Caki2 (cell line): ENCODE results near the gene CALCR. TPM values are rescaled to one million over a fixed set of nuclear protein-coding genes. Genes with fewer than 3 reads are reported as not detected.
"Not testable (repeated sequence)": the region's sequence is repeated elsewhere in the genome, so short reads cannot be mapped to it uniquely, and the experiment has no call there.

Experiments
- DNase-seq: peaks from one replicate; pipeline ENCODE4 v3.0.0-alpha.2; 2015; ENCODE audit warnings: low read depth
- in situ Hi-C: cut with HindIII; loops from 2 replicates; pipeline ENCODE4 v1.10.0; 2016; ENCODE audit warnings: low sequenced_read_pairs, low pct_unique_long_range_greater_than_20kb, mixed read lengths
- total RNA-seq: library from RNA; depleted of rRNA; stranded (reverse); fragments of >200 nt; shearing (Covaris generic); gene quantifications from 2 replicates; pipeline ENCODE4 v1.2.3, GENCODE V29; 2014; ENCODE audit warnings: low replicate concordance

Gene CALCR
- total RNA-seq, 1 experiment from 2014 or later = 0.57 TPM

GRCh38 chr7:93566876-93567275, 7.6 kb downstream of the CALCR start:
- in situ Hi-C loops = no loop called here
- no peak for DNase-seq

- in situ Hi-C loops = no loop called here
- DNase-seq = no peak
Measured at GRCh38 chr7:93563584-93563983, 10.9 kb downstream of the CALCR start.

- no peak for DNase-seq
- in situ Hi-C loops = no loop called here
Measured at GRCh38 chr7:93562936-93563335, 11.6 kb downstream of the CALCR start.

GRCh38 chr7:93562106-93562505, 12.4 kb downstream of the CALCR start:
- DNase-seq = no peak
- in situ Hi-C loops = no loop called here

GRCh38 chr7:93559639-93560491, 14.7 kb downstream of the CALCR start:
- in situ Hi-C loops = no loop called here
- DNase-seq = no peak

GRCh38 chr7:93558705-93559614, 15.6 kb downstream of the CALCR start:
- DNase-seq = peak; percentile 33
- in situ Hi-C loops = no loop called here

GRCh38 chr7:93551931-93552330, 22.6 kb downstream of the CALCR start:
- DNase-seq = no peak
- in situ Hi-C loops = no loop called here

GRCh38 chr7:93551063-93551895, 23.2 kb downstream of the CALCR start:
- in situ Hi-C loops = no loop called here
- DNase-seq = peak; percentile 13

- in situ Hi-C loops = no loop called here
- no peak for DNase-seq
Measured at GRCh38 chr7:93547716-93548115, 26.8 kb downstream of the CALCR start.

- in situ Hi-C loops = no loop called here
- DNase-seq = no peak
Measured at GRCh38 chr7:93544691-93545090, 29.8 kb downstream of the CALCR start.

- in situ Hi-C loops = no loop called here
- DNase-seq = no peak
Measured at GRCh38 chr7:93538061-93538460, 36.5 kb downstream of the CALCR start.

GRCh38 chr7:93535616-93536015, 38.9 kb downstream of the CALCR start:
- in situ Hi-C loops = no loop called here
- no peak for DNase-seq

- no peak for DNase-seq
- in situ Hi-C loops = no loop called here
Measured at GRCh38 chr7:93530701-93531100, 43.8 kb downstream of the CALCR start.

GRCh38 chr7:93516834-93517233, 57.7 kb downstream of the CALCR start:
- in situ Hi-C loops = no loop called here
- DNase-seq = no peak

GRCh38 chr7:93515144-93515543, 59.4 kb downstream of the CALCR start:
- DNase-seq = no peak
- in situ Hi-C loops = no loop called here

- in situ Hi-C loops = no loop called here
- no peak for DNase-seq
Measured at GRCh38 chr7:93509303-93509702, 65.2 kb downstream of the CALCR start.

- in situ Hi-C loops = no loop called here
- DNase-seq = no peak
Measured at GRCh38 chr7:93503088-93503487, 71.4 kb downstream of the CALCR start.

GRCh38 chr7:93491860-93492259, 82.7 kb downstream of the CALCR start:
- DNase-seq, in situ Hi-C loops: not testable (repeated sequence)
